DND-41 (cell line): ENCODE data around the gene CCDC80.
A peak's percentile ranks its signal among the peaks of the same experiment; 100 is the strongest.
"Not testable (repeated sequence)": the region's sequence is repeated elsewhere in the genome, so short reads cannot be mapped to it uniquely, and the experiment has no call there.

ENCODE experiments used
- ATAC-seq: fragments of 200-7000 bp; cut with Tn5 transposase; 3 replicates; pipeline ENCODE4 v1.9.1; 2021; ENCODE audit warnings: low read depth; ENCODE audit not compliant: insufficient read depth
- DNase-seq: peaks from one replicate; pipeline ENCODE4 v3.0.0-alpha.2; 2020
- H2AFZ ChIP-seq: 2 replicates; pipeline ENCODE4 v1.6.0; 2012; ENCODE audit warnings: low read depth, low read length
- H3K27ac ChIP-seq: 2 replicates; pipeline ENCODE4 v1.5.1; 2012; ENCODE audit warnings: low read length, inconsistent platforms
- H3K27me3 ChIP-seq: fragments of 200-600 bp; sonication (generic); 2 replicates; pipeline ENCODE4 v1.6.0; 2012; ENCODE audit warnings: low read length, mild to moderate bottlenecking, inconsistent platforms; ENCODE audit not compliant: insufficient read depth, poor library complexity
- H3K36me3 ChIP-seq: 2 replicates; pipeline ENCODE4 v1.5.1; 2012; ENCODE audit warnings: low read length, inconsistent platforms; ENCODE audit not compliant: insufficient read depth
- H3K4me1 ChIP-seq: 2 replicates; pipeline ENCODE4 v1.5.1; 2012; ENCODE audit warnings: mild to moderate bottlenecking, low read length; ENCODE audit not compliant: insufficient read depth
- H3K4me2 ChIP-seq: 2 replicates; pipeline ENCODE4 v1.6.0; 2012; ENCODE audit warnings: mild to moderate bottlenecking, moderate library complexity, low read length, inconsistent platforms; ENCODE audit not compliant: insufficient read depth
- H3K4me3 ChIP-seq, 2 experiments: fragments of 200-600 bp in 1 of 2; shearing (Covaris generic) in 1 of 2; 2 replicates each; pipeline ENCODE4 v1.5.1; 2012 to 2016; ENCODE audit warnings: inconsistent platforms in 2 of 2, low read length in 2 of 2, mild to moderate bottlenecking in 2 of 2, low read depth in 1 of 2, moderate library complexity in 1 of 2
- H3K79me2 ChIP-seq: 2 replicates; pipeline ENCODE4 v1.6.0; 2012; ENCODE audit warnings: low read length, inconsistent platforms; ENCODE audit not compliant: insufficient read depth
- H3K9ac ChIP-seq: 2 replicates; pipeline ENCODE4 v1.6.0; 2012; ENCODE audit warnings: low read depth, mild to moderate bottlenecking, inconsistent platforms, low read length, moderate library complexity
- H3K9me3 ChIP-seq: 2 replicates; pipeline ENCODE4 v1.5.1; 2012; ENCODE audit warnings: low read length, moderate library complexity, mild to moderate bottlenecking, inconsistent platforms; ENCODE audit not compliant: insufficient read depth, severe bottlenecking
- H4K20me1 ChIP-seq: 2 replicates; pipeline ENCODE4 v1.6.0; 2012; ENCODE audit warnings: low read length; ENCODE audit not compliant: insufficient read depth
- CTCF ChIP-seq: IDR thresholded peaks from 2 replicates; pipeline ENCODE4 v1.5.1; 2012; ENCODE audit warnings: borderline replicate concordance, low read length, moderate library complexity, mild to moderate bottlenecking; ENCODE audit not compliant: poor library complexity, severe bottlenecking; ENCODE audit errors: extremely low read depth
- EZH2 ChIP-seq: IDR thresholded peaks from 3 replicates; pipeline ENCODE4 v1.6.1; 2012; ENCODE audit warnings: borderline replicate concordance, low read depth, mild to moderate bottlenecking, moderate library complexity, low read length, inconsistent platforms; ENCODE audit not compliant: severe bottlenecking

Gene CCDC80

GRCh38 chr3:112568642-112569041 is 72.3 kb downstream of the CCDC80 start:
- H3K79me2 ChIP-seq = peaks cover 1% of the 10 kb centered on the region; the same call in 1 of the 2 replicates
- H3K4me2 ChIP-seq = no peak overlapping the region
- no peak for DNase-seq
- H3K9ac ChIP-seq = no peak overlapping the region
- no peaks in the 10 kb centered on the region for H4K20me1 ChIP-seq
- H3K9me3 ChIP-seq = no peaks in the 10 kb centered on the region
- H3K27ac ChIP-seq = no peak overlapping the region
- H3K36me3 ChIP-seq = peaks cover 31% of the 10 kb centered on the region
- peaks cover 2% of the 10 kb centered on the region; the same call in 1 of the 2 replicates for H3K4me1 ChIP-seq
- no peak for ATAC-seq
- TF ChIP-seq EZH2 (no peak), CTCF (no peak)
- no peak overlapping the region for H3K4me3 ChIP-seq
- no peak overlapping the region for H2AFZ ChIP-seq
- H3K27me3 ChIP-seq = no peaks in the 10 kb centered on the region

- Histone ChIP-seq H3K4me2 (no peak overlapping the region), H3K27ac (no peak overlapping the region)
Measured at GRCh38 chr3:112564940-112565305, 76.0 kb downstream of the CCDC80 start.

GRCh38 chr3:112564247-112564939 is 76.5 kb downstream of the CCDC80 start:
- H3K27ac ChIP-seq, H3K4me2 ChIP-seq, H3K9ac ChIP-seq, H2AFZ ChIP-seq, ATAC-seq, DNase-seq, H4K20me1 ChIP-seq, H3K4me3 ChIP-seq, H3K27me3 ChIP-seq, H3K9me3 ChIP-seq: not testable (repeated sequence)
- Histone ChIP-seq H3K4me1 (peaks cover 27% of the 10 kb centered on the region), H3K79me2 (peaks cover 38% of the 10 kb centered on the region), H3K36me3 (peaks cover 13% of the 10 kb centered on the region; the same call in 1 of the 2 replicates)

More at GRCh38 chr3:112564940-112565305, 76.0 kb downstream of the CCDC80 start:
- Histone ChIP-seq H3K4me1 (peaks cover 22% of the 10 kb centered on the region), H3K27me3 (no peaks in the 10 kb centered on the region), H3K79me2 (peaks cover 33% of the 10 kb centered on the region), H3K9me3 (no peaks in the 10 kb centered on the region), H2AFZ (no peak overlapping the region), H3K36me3 (peaks cover 10% of the 10 kb centered on the region), H4K20me1 (no peaks in the 10 kb centered on the region), H3K4me3 (no peak overlapping the region), H3K9ac (no peak overlapping the region)
- TF ChIP-seq CTCF = no peak
- TF ChIP-seq EZH2 = no peak
- ATAC-seq = no peak
- no peak for DNase-seq

- TF ChIP-seq CTCF = no peak
- no peak for TF ChIP-seq EZH2
- peaks cover 38% of the 10 kb centered on the region for H3K4me1 ChIP-seq
- peaks cover 4% of the 10 kb centered on the region; the same call in 1 of the 2 replicates for H4K20me1 ChIP-seq
- peak within 1 kb of the TSS; percentile 98 for H3K27ac ChIP-seq
- H3K9ac ChIP-seq = peak within 1 kb of the TSS; percentile 87
- H3K36me3 ChIP-seq = peaks cover 23% of the 10 kb centered on the region
- ATAC-seq (peak; percentile 84), DNase-seq (peak; percentile 98)
- peak within 1 kb of the TSS; percentile 80 for H3K4me2 ChIP-seq
- peaks cover 62% of the 10 kb centered on the region for H3K79me2 ChIP-seq
- H3K9me3 ChIP-seq = no peaks in the 10 kb centered on the region
- peak within 1 kb of the TSS; percentile 96 for H2AFZ ChIP-seq
- H3K4me3 ChIP-seq = peak within 1 kb of the TSS; percentile 67 to 96
- no peaks in the 10 kb centered on the region for H3K27me3 ChIP-seq
Measured at GRCh38 chr3:112561734-112562529, 79.0 kb downstream of the CCDC80 start, which contains the start of the genes ATG3 and SLC35A5. TSS of gene ATG3 (minus strand) at chr3:112561962. CDS start at chr3:112561528, 434 bp downstream. TSS of gene SLC35A5 (plus strand) at chr3:112562045. CDS start at chr3:112563404, 1,359 bp downstream.
